K562 (cell line): ENCODE data around the gene CREB3L1. TPM values are rescaled to one million over a fixed set of nuclear protein-coding genes. Genes with fewer than 3 reads are reported as not detected.

Experiments used
- ATAC-seq: fragments of 200-7000 bp; cut with Tn5 transposase; 3 replicates; pipeline ENCODE4 v1.9.1; 2020; ENCODE audit warnings: moderate library complexity
- BruUV-seq: library from RNA; stranded (reverse); fragments of 400-500 nt; replicated peaks from 2 replicates; lab custom pipeline; 2021; lab: Mats Ljungman, UMichigan
- CTCF ChIA-PET: fragments of 300-600 bp; formaldehyde crosslinking; extraction: SDS; loops from one replicate; lab custom pipeline; 2021; ENCODE audit warnings: low intra/inter-chr PET ratio; lab: Yijun Ruan, JAX
- POLR2A ChIA-PET: fragments of 300-600, 350-650 bp; sonication (Branson Sonifier 250); formaldehyde crosslinking; extraction: SDS; loops from one replicate; lab custom pipeline; 2021; ENCODE audit warnings: antibody characterized with exemption, inconsistent platforms; lab: Yijun Ruan, JAX
- DNase-seq, 4 experiments: peaks; one replicate each; pipeline versions ENCODE4 v3.0.0 to v3.0.0-alpha.2; 2011 to 2018; ENCODE audit warnings: low spot score in 3 of 4, mixed read lengths in 3 of 4; ENCODE audit errors: extremely low read depth in 1 of 4
- FAIRE-seq: peaks from 2 replicates; lab custom pipeline; 2011; peaks lifted over from hg19 to GRCh38; lab: Jason Lieb, UNC
- H2AFZ ChIP-seq: 2 replicates; pipeline ENCODE4 v1.6.0; 2011; ENCODE audit warnings: low read depth, low read length, control low read depth, inconsistent platforms
- H3K27ac ChIP-seq: fragments of 200-600 bp; 3 replicates; pipeline ENCODE4 v1.8.0; 2011; ENCODE audit warnings: low read depth, mild to moderate bottlenecking, control low read depth, inconsistent platforms, low read length, moderate library complexity, mixed read lengths; ENCODE audit errors: extremely low read depth
- H3K27me3 ChIP-seq, 2 experiments: fragments of 300-600 bp in 1 of 2; 2 replicates in 1 of 2; 3 replicates in 1 of 2; pipeline versions ENCODE4 v1.6.0 to v1.8.0; 2011; ENCODE audit warnings: inconsistent platforms in 2 of 2, low read length in 2 of 2, mild to moderate bottlenecking in 1 of 2, mixed read lengths in 1 of 2, moderate library complexity in 1 of 2; ENCODE audit not compliant: control insufficient read depth in 2 of 2, insufficient read depth in 2 of 2
- H3K36me3 ChIP-seq: fragments of 300-600 bp; 3 replicates; pipeline ENCODE4 v1.8.0; 2011; ENCODE audit warnings: mild to moderate bottlenecking, low read length, inconsistent platforms; ENCODE audit not compliant: control insufficient read depth, insufficient read depth
- H3K4me1 ChIP-seq, 2 experiments: fragments of 200-600 bp in 1 of 2; replicated peaks in 1 of 2; 2 replicates in 1 of 2; 3 replicates in 1 of 2; pipeline versions ENCODE4 v1.5.1 to v1.8.0; 2011; ENCODE audit warnings: inconsistent platforms in 2 of 2, low read length in 2 of 2, mild to moderate bottlenecking in 1 of 2, mixed read lengths in 1 of 2, moderate library complexity in 1 of 2; ENCODE audit not compliant: control insufficient read depth in 2 of 2, insufficient read depth in 2 of 2
- H3K4me2 ChIP-seq: 2 replicates; pipeline ENCODE4 v1.6.1; 2011; ENCODE audit warnings: low read length, control low read depth, inconsistent platforms, mixed read lengths; ENCODE audit not compliant: insufficient read depth
- H3K4me3 ChIP-seq: fragments of 200-600 bp; sonication (generic), shearing (Covaris generic); 2 replicates; pipeline ENCODE4 v1.5.1; 2016; ENCODE audit warnings: control low read depth, inconsistent platforms
- H3K79me2 ChIP-seq: fragments of 200-600 bp; 3 replicates; pipeline ENCODE4 v1.8.0; 2011; ENCODE audit warnings: low read length, inconsistent platforms; ENCODE audit not compliant: control insufficient read depth, insufficient read depth
- H3K9ac ChIP-seq, 2 experiments: 2 replicates each; pipeline versions ENCODE4 v1.6.0 to v1.6.1; 2011; ENCODE audit warnings: low read depth in 2 of 2, low read length in 2 of 2, control low read depth in 1 of 2, inconsistent platforms in 1 of 2, mild to moderate bottlenecking in 1 of 2, mixed read lengths in 1 of 2; ENCODE audit not compliant: insufficient read depth in 1 of 2
- H3K9me1 ChIP-seq: one replicate; pipeline ENCODE4 v1.6.0; 2011; ENCODE audit warnings: inconsistent platforms, mild to moderate bottlenecking, low read length, moderate library complexity; ENCODE audit not compliant: control insufficient read depth, insufficient read depth
- H3K9me3 ChIP-seq: replicated peaks from 2 replicates; pipeline ENCODE4 v1.5.1; 2011; ENCODE audit warnings: low read depth, low read length, inconsistent platforms; ENCODE audit not compliant: control insufficient read depth, insufficient read depth
- H4K20me1 ChIP-seq: replicated peaks from 2 replicates; pipeline ENCODE4 v1.6.1; 2011; ENCODE audit warnings: low read length, inconsistent platforms, mixed read lengths; ENCODE audit not compliant: control insufficient read depth, insufficient read depth
- EHMT2 ChIP-seq: fragments of 450-650 bp; IDR thresholded peaks from 2 replicates; pipeline ENCODE4 v1.6.1; 2018; ENCODE audit warnings: antibody characterized with exemption
- L3MBTL2 ChIP-seq: fragments of 450-650 bp; IDR thresholded peaks from 2 replicates; pipeline ENCODE4 v1.6.1; 2016; ENCODE audit warnings: mild to moderate bottlenecking, moderate library complexity
- MEIS2 ChIP-seq: fragments of 450-650 bp; IDR thresholded peaks from 2 replicates; pipeline ENCODE4 v1.6.1; 2014; ENCODE audit warnings: mild to moderate bottlenecking; ENCODE audit not compliant: partially characterized antibody
- NFYB ChIP-seq: IDR thresholded peaks from 2 replicates; pipeline ENCODE4 v1.6.1; 2011; ENCODE audit warnings: mild to moderate bottlenecking, moderate library complexity; ENCODE audit not compliant: insufficient read length; ENCODE audit errors: extremely low read depth
- NR2C1 ChIP-seq, 2 experiments: fragments of 450-650 bp; IDR thresholded peaks; 2 replicates each; pipeline ENCODE4 v1.6.1; 2017; ENCODE audit warnings: mild to moderate bottlenecking in 2 of 2, antibody characterized with exemption in 1 of 2, inconsistent platforms in 1 of 2, missing compliant biosample characterization in 1 of 2, missing genetic modification characterization in 1 of 2
- NR3C1 ChIP-seq: sonication (generic); formaldehyde crosslinking; IDR thresholded peaks from 2 replicates; pipeline ENCODE4 v1.8.1; 2022; ENCODE audit warnings: missing genetic modification reagents
- OTX1 ChIP-seq: fragments of 450-650 bp; formaldehyde crosslinking; IDR thresholded peaks from 2 replicates; pipeline ENCODE4 v1.4.0; 2022; ENCODE audit warnings: mild to moderate bottlenecking
- RBM25 ChIP-seq: fragments of 200-400 bp; formaldehyde crosslinking; IDR thresholded peaks from 2 replicates; pipeline ENCODE4 v1.6.1; 2018; ENCODE audit warnings: low read length, low read depth, moderate library complexity; ENCODE audit not compliant: severe bottlenecking
- TCF3 ChIP-seq: sonication (generic); formaldehyde crosslinking; IDR thresholded peaks from 2 replicates; pipeline ENCODE4 v1.4.0; 2020; ENCODE audit warnings: mild to moderate bottlenecking, missing genetic modification reagents
- XRCC5 ChIP-seq: fragments of 200-400 bp; formaldehyde crosslinking; IDR thresholded peaks from 2 replicates; pipeline ENCODE4 v1.6.1; 2017; ENCODE audit warnings: low read depth, mild to moderate bottlenecking, low read length
- ZNF76 ChIP-seq: fragments of 250-450 bp; sonication (Bioruptor Pico); IDR thresholded peaks from 2 replicates; pipeline ENCODE4 v1.4.0; 2020; ENCODE audit warnings: mild to moderate bottlenecking, moderate library complexity, borderline replicate concordance
- ZNF830 ChIP-seq: fragments of 250-450 bp; sonication (Bioruptor Pico); IDR thresholded peaks from 2 replicates; pipeline ENCODE4 v1.5.0; 2021; ENCODE audit warnings: mild to moderate bottlenecking
- WGBS: fragments of 100-300 bp; shearing (Covaris generic); methylation state at CpG from one replicate; pipeline ENCODE4 v1.1.6; 2016; ENCODE audit warnings: low coverage, mixed read lengths; ENCODE audit not compliant: insufficient coverage; ENCODE audit errors: missing lambda C conversion rate; 5-methylcytosine and 5-hydroxymethylcytosine counted together
- in situ Hi-C: fragments of 300-500 bp; cut with MboI; formaldehyde crosslinking; loops from 4 replicates; pipeline ENCODE4 v1.15.0; 2018; ENCODE audit warnings: inconsistent platforms, mixed read lengths
- intact Hi-C: fragments of 100-400 bp; cut with micrococcal nuclease; formaldehyde crosslinking; loops from 2 replicates; pipeline ENCODE4 v1.14.2; 2022
- polyA plus RNA-seq, 8 experiments: library from polyadenylated mRNA; depleted of rRNA in 4 of 8; stranded (reverse) in 5 of 8; unstranded in 3 of 8; fragments of >200 nt; fragmentation: Nextera tagmentation in 2 of 8; fragmentation: Illumina TruSeq in 1 of 8; extraction: Ambion mirVana in 2 of 8; extraction: Trizol in 1 of 8; gene quantifications; 2 replicates each; pipeline versions ENCODE4 v1.2.1 to v1.2.3, GENCODE V29; 2011 to 2014; ENCODE audit warnings: inconsistent platforms in 1 of 8, missing spikeins in 1 of 8
- total RNA-seq, 7 experiments: library from RNA; depleted of rRNA in 6 of 7; stranded (reverse); fragments of >200 nt in 6 of 7; fragmentation: Illumina TruSeq in 2 of 7; extraction: Trizol in 2 of 7; gene quantifications; 2 replicates each; pipeline versions ENCODE4 v1.2.1 to v1.2.3, GENCODE V29; 2011 to 2021; ENCODE audit warnings: low replicate concordance in 1 of 7
- TF ChIP-seq, protein P1 (sequence below): IDR thresholded peaks from 3 replicates; pipeline ENCODE4 v1.6.1; 2011; ENCODE audit warnings: borderline replicate concordance, mild to moderate bottlenecking, moderate library complexity; ENCODE audit not compliant: insufficient read length; ENCODE audit errors: extremely low read depth
- TF ChIP-seq, protein P2 (sequence below): fragments of 450-650 bp; IDR thresholded peaks from one replicate; pipeline ENCODE4 v1.6.1; 2018; ENCODE audit warnings: mild to moderate bottlenecking, moderate library complexity; ENCODE audit not compliant: partially characterized antibody
- TF ChIP-seq, protein P3 (sequence below): sonication (generic); formaldehyde crosslinking; IDR thresholded peaks from 2 replicates; pipeline ENCODE4 v1.8.0; 2022; ENCODE audit warnings: mild to moderate bottlenecking, missing genetic modification reagents

The CREB3L1 gene
- total and polyA plus RNA-seq, 9 of the 15 experiments (the other 6 are each of a cell fraction or from before 2014, with no cell fraction given), result 1.2 to 27.6 (median 3.7) TPM

DNA sequence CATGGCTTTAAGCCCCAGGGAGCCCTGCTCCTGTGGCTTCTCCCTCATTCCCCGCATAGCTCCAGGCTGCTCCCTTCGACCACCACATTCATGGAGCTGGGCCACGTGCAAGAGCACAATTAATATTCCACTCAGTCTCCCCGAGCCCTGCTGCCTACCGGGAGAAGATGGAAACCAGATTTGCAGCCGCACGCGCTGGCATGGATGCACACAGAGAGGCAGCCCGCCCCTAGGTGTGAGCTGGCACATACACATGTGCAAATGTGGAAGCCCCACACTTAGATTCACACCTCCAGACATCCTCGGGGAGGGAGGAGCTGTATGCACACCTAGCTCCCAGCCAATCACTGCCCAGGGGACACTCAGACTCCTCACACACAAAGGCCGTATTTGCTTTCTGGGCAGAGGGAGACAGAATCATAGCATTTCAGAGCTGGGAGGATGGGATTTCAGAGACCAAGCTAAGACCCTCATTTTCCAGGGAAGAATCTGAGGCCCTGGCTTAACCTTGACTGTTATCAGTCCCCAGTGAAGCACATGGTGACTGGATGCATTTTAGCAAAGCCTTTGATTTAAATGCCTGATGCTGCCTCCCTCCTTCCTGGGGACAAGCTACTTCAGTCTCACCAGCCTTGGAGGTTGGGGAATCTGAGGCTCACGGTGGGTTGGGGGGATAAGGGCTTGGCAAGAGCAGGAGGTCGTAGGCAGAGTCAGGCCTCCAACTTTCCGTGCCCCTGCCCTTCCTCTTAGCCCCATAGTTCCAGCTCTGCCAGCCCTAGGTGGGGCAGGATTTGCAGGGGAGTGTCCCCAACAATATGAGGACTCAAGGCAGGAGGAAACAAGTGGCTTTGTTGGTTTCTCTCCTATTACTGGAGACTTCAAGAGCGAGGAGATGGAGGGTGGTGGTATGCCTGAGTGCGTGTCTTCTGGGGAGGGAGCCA, 5.3 kb upstream of the CREB3L1 start:
- intact Hi-C loops (no loop called here), in situ Hi-C loops (no loop called here)
- DNase-seq (no peak), FAIRE-seq (no peak), ATAC-seq (peak; percentile 16; the same call in 1 of the 3 replicates)
- no TSS peak for BruUV-seq
- Histone ChIP-seq H3K4me2 (no peak overlapping the region; the same call in 1 of the 2 replicates), H3K9me3 (no peaks in the 10 kb centered on the region), H2AFZ (peak overlapping the region; percentile 82), H3K4me3 (no peak overlapping the region), H3K9ac (peak overlapping the region; percentile 33 to 41; a peak in 2 of 4 replicates), H3K36me3 (no peaks in the 10 kb centered on the region), H3K27ac (peak overlapping the region; percentile 73; the same call in 1 of the 3 replicates), H3K4me1 (peaks cover 26 to 43% of the 10 kb centered on the region in 2 experiments; a peak in 4 of 5 replicates), H3K9me1 (no peaks in the 10 kb centered on the region), H4K20me1 (no peaks in the 10 kb centered on the region), H3K27me3 (no peaks in the 10 kb centered on the region), H3K79me2 (no peaks in the 10 kb centered on the region)
- 73% methylated on average over 16 of the region's 16 CpGs for WGBS
- CTCF ChIA-PET, result interaction anchor here (0.5 kb wide), 1 partner anchor 13 kb away, joined by 3 read pairs; no protein-coding TSS in a partner anchor
- POLR2A ChIA-PET, result interaction anchor here (0.5 to 1.7 kb wide), 6 partner anchors 14 to 48 kb away, joined by 3 to 7 read pairs (median 4); no protein-coding TSS in a partner anchor
- TF ChIP-seq OTX1 (CRISPR knock-in tag) (no peak), NR3C1 (no peak), ZNF830 (no peak), MEIS2 (no peak), ZNF76 (no peak), NR2C1 (IDR thresholded peaks at IDR 0.05) (no peak), NR2C1 (tag; IDR thresholded peaks at IDR 0.05) (no peak), NFYB (peak; percentile 31), EHMT2 (no peak), XRCC5 (no peak), RBM25 (no peak), L3MBTL2 (peak; percentile 72), TCF3 (CRISPR knock-in tag) (no peak)
- TF ChIP-seq, protein P1, sequence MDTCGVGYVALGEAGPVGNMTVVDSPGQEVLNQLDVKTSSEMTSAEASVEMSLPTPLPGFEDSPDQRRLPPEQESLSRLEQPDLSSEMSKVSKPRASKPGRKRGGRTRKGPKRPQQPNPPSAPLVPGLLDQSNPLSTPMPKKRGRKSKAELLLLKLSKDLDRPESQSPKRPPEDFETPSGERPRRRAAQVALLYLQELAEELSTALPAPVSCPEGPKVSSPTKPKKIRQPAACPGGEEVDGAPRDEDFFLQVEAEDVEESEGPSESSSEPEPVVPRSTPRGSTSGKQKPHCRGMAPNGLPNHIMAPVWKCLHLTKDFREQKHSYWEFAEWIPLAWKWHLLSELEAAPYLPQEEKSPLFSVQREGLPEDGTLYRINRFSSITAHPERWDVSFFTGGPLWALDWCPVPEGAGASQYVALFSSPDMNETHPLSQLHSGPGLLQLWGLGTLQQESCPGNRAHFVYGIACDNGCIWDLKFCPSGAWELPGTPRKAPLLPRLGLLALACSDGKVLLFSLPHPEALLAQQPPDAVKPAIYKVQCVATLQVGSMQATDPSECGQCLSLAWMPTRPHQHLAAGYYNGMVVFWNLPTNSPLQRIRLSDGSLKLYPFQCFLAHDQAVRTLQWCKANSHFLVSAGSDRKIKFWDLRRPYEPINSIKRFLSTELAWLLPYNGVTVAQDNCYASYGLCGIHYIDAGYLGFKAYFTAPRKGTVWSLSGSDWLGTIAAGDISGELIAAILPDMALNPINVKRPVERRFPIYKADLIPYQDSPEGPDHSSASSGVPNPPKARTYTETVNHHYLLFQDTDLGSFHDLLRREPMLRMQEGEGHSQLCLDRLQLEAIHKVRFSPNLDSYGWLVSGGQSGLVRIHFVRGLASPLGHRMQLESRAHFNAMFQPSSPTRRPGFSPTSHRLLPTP, result no peak
- TF ChIP-seq, protein P2, sequence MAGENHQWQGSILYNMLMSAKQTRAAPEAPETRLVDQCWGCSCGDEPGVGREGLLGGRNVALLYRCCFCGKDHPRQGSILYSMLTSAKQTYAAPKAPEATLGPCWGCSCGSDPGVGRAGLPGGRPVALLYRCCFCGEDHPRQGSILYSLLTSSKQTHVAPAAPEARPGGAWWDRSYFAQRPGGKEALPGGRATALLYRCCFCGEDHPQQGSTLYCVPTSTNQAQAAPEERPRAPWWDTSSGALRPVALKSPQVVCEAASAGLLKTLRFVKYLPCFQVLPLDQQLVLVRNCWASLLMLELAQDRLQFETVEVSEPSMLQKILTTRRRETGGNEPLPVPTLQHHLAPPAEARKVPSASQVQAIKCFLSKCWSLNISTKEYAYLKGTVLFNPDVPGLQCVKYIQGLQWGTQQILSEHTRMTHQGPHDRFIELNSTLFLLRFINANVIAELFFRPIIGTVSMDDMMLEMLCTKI, result no peak
- TF ChIP-seq, protein P3, sequence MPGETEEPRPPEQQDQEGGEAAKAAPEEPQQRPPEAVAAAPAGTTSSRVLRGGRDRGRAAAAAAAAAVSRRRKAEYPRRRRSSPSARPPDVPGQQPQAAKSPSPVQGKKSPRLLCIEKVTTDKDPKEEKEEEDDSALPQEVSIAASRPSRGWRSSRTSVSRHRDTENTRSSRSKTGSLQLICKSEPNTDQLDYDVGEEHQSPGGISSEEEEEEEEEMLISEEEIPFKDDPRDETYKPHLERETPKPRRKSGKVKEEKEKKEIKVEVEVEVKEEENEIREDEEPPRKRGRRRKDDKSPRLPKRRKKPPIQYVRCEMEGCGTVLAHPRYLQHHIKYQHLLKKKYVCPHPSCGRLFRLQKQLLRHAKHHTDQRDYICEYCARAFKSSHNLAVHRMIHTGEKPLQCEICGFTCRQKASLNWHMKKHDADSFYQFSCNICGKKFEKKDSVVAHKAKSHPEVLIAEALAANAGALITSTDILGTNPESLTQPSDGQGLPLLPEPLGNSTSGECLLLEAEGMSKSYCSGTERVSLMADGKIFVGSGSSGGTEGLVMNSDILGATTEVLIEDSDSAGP, result no peak
